Mesendoderm (in vitro differentiated cells): ENCODE data around the gene UMODL1.

Experiments
- DNase-seq: peaks from one replicate; pipeline ENCODE4 v3.0.0; 2013
- H2AK5ac ChIP-seq: 2 replicates; pipeline ENCODE4 v1.6.1; 2013; ENCODE audit warnings: low read length, inconsistent platforms
- H2BK120ac ChIP-seq: 2 replicates; pipeline ENCODE4 v1.6.1; 2013; ENCODE audit warnings: low read depth, mild to moderate bottlenecking, low read length, moderate library complexity, mixed read lengths
- H2BK15ac ChIP-seq: replicated peaks from 2 replicates; pipeline ENCODE4 v1.6.1; 2013; ENCODE audit warnings: low read depth, mild to moderate bottlenecking, moderate library complexity
- H2BK5ac ChIP-seq: 2 replicates; pipeline ENCODE4 v1.6.1; 2013; ENCODE audit warnings: low read length, inconsistent platforms
- H3K18ac ChIP-seq: 2 replicates; pipeline ENCODE4 v1.6.1; 2013; ENCODE audit warnings: mild to moderate bottlenecking, low read length, mixed read lengths
- H3K23ac ChIP-seq: one replicate; pipeline ENCODE4 v1.6.1; 2013; ENCODE audit warnings: low read length
- H3K27ac ChIP-seq: 2 replicates; pipeline ENCODE4 v1.5.1; 2013; ENCODE audit warnings: low read depth, mild to moderate bottlenecking, inconsistent platforms, low read length, moderate library complexity
- H3K27me3 ChIP-seq: 2 replicates; pipeline ENCODE4 v1.6.1; 2013; ENCODE audit warnings: low read length, control low read depth, mild to moderate bottlenecking, inconsistent platforms; ENCODE audit not compliant: insufficient read depth, poor library complexity
- H3K36me3 ChIP-seq: 2 replicates; pipeline ENCODE4 v1.6.1; 2013; ENCODE audit warnings: low read length, inconsistent platforms; ENCODE audit not compliant: control insufficient read depth, insufficient read depth
- H3K4ac ChIP-seq: one replicate; pipeline ENCODE4 v1.6.1; 2013; ENCODE audit warnings: low read depth, mild to moderate bottlenecking, low read length, moderate library complexity
- H3K4me1 ChIP-seq: 2 replicates; pipeline ENCODE4 v1.6.1; 2013; ENCODE audit warnings: low read depth, low read length, inconsistent platforms; ENCODE audit not compliant: control insufficient read depth
- H3K4me2 ChIP-seq: 2 replicates; pipeline ENCODE4 v1.6.1; 2013; ENCODE audit warnings: low read length
- H3K4me3 ChIP-seq: 2 replicates; pipeline ENCODE4 v1.5.1; 2013; ENCODE audit warnings: mild to moderate bottlenecking, low read length
- H3K56ac ChIP-seq: one replicate; pipeline ENCODE4 v1.6.1; 2013; ENCODE audit warnings: low read length
- H3K79me1 ChIP-seq: 2 replicates; pipeline ENCODE4 v1.6.1; 2013; ENCODE audit warnings: low read length, inconsistent platforms
- H3K79me2 ChIP-seq: 2 replicates; pipeline ENCODE4 v1.6.1; 2013; ENCODE audit warnings: mild to moderate bottlenecking, low read length; ENCODE audit not compliant: control insufficient read depth, insufficient read depth
- H3K9ac ChIP-seq: 2 replicates; pipeline ENCODE4 v1.6.1; 2013; ENCODE audit warnings: low read length, inconsistent platforms
- H4K5ac ChIP-seq: one replicate; pipeline ENCODE4 v1.6.1; 2013; ENCODE audit warnings: low read length
- H4K8ac ChIP-seq: one replicate; pipeline ENCODE4 v1.6.1; 2013; ENCODE audit warnings: low read depth, mild to moderate bottlenecking, control low read depth, low read length, moderate library complexity
- WGBS: extraction: QIAGEN DNeasy Blood & Tissue Kit; methylation state at CpG from one replicate; pipeline ENCODE4 v1.1.7; 2013; ENCODE audit warnings: low lambda C conversion rate, missing lambda C conversion rate; ENCODE audit not compliant: insufficient coverage; ENCODE audit errors: extremely low coverage; 5-methylcytosine and 5-hydroxymethylcytosine counted together

Gene UMODL1

GRCh38 chr21:42025376-42026081 lies 45.6 kb upstream of the UMODL1 start:
- no peaks in the 10 kb centered on the region for H3K27me3 ChIP-seq
- no peak overlapping the region for H3K4ac ChIP-seq
- H3K4me3 ChIP-seq, result no peak overlapping the region
- no peak overlapping the region for H2AK5ac ChIP-seq
- no peak overlapping the region for H4K8ac ChIP-seq
- WGBS, result no CpG with 5 or more reads among the region's 12 CpGs
- no peak overlapping the region for H3K4me2 ChIP-seq
- H2BK15ac ChIP-seq, result no peak overlapping the region
- H3K56ac ChIP-seq, result no peak overlapping the region
- H4K5ac ChIP-seq, result no peak overlapping the region
- H2BK120ac ChIP-seq, result no peak overlapping the region
- H3K79me1 ChIP-seq, result no peaks in the 10 kb centered on the region
- no peak overlapping the region for H2BK5ac ChIP-seq
- no peak overlapping the region for H3K27ac ChIP-seq
- no peak overlapping the region for H3K23ac ChIP-seq
- no peak overlapping the region for H3K9ac ChIP-seq
- no peaks in the 10 kb centered on the region for H3K4me1 ChIP-seq
- H3K18ac ChIP-seq, result no peak overlapping the region
- H3K36me3 ChIP-seq, result no peaks in the 10 kb centered on the region
- no peak for DNase-seq
- no peaks in the 10 kb centered on the region for H3K79me2 ChIP-seq

- Histone ChIP-seq H2BK5ac (no peak overlapping the region), H3K27ac (no peak overlapping the region), H2AK5ac (no peak overlapping the region), H3K23ac (no peak overlapping the region), H3K27me3 (no peaks in the 10 kb centered on the region), H2BK120ac (no peak overlapping the region), H3K9ac (no peak overlapping the region), H4K5ac (no peak overlapping the region), H3K79me1 (no peaks in the 10 kb centered on the region), H3K79me2 (no peaks in the 10 kb centered on the region), H3K18ac (no peak overlapping the region), H3K4ac (no peak overlapping the region), H4K8ac (no peak overlapping the region), H3K4me3 (no peak overlapping the region), H3K36me3 (no peaks in the 10 kb centered on the region), H3K4me1 (no peaks in the 10 kb centered on the region), H3K56ac (no peak overlapping the region), H2BK15ac (no peak overlapping the region), H3K4me2 (no peak overlapping the region)
- WGBS, result no CpG with 5 or more reads among the region's 9 CpGs
- no peak for DNase-seq
Observed at GRCh38 chr21:42026082-42026435, 45.1 kb upstream of the UMODL1 start.

- Histone ChIP-seq H4K5ac (no peak overlapping the region), H3K36me3 (no peaks in the 10 kb centered on the region), H3K27ac (no peak overlapping the region), H2BK15ac (no peak overlapping the region), H3K18ac (no peak overlapping the region), H3K79me2 (no peaks in the 10 kb centered on the region), H2BK5ac (no peak overlapping the region), H3K9ac (no peak overlapping the region), H3K4ac (no peak overlapping the region), H2BK120ac (no peak overlapping the region), H3K4me3 (no peak overlapping the region), H3K79me1 (no peaks in the 10 kb centered on the region), H2AK5ac (no peak overlapping the region), H3K4me2 (no peak overlapping the region), H3K4me1 (no peaks in the 10 kb centered on the region), H4K8ac (no peak overlapping the region), H3K56ac (no peak overlapping the region), H3K23ac (no peak overlapping the region), H3K27me3 (no peaks in the 10 kb centered on the region)
- 100% methylated on average over 5 of the region's 6 CpGs for WGBS
- DNase-seq, result no peak
Observed at GRCh38 chr21:42027085-42027821, 43.9 kb upstream of the UMODL1 start.

GRCh38 chr21:42027822-42028765 lies 43.0 kb upstream of the UMODL1 start:
- WGBS, result no CpG with 5 or more reads among the region's 26 CpGs
- Histone ChIP-seq H3K4me1 (no peaks in the 10 kb centered on the region), H2BK120ac (no peak overlapping the region), H3K4ac (no peak overlapping the region), H3K4me3 (no peak overlapping the region), H3K23ac (no peak overlapping the region), H3K36me3 (no peaks in the 10 kb centered on the region), H4K8ac (no peak overlapping the region), H3K27me3 (no peaks in the 10 kb centered on the region), H2BK5ac (no peak overlapping the region), H3K18ac (no peak overlapping the region), H3K79me2 (no peaks in the 10 kb centered on the region), H3K4me2 (no peak overlapping the region), H3K9ac (no peak overlapping the region), H4K5ac (no peak overlapping the region), H2BK15ac (no peak overlapping the region), H3K56ac (no peak overlapping the region), H3K79me1 (no peaks in the 10 kb centered on the region), H3K27ac (no peak overlapping the region), H2AK5ac (no peak overlapping the region)
- no peak for DNase-seq

- H3K18ac ChIP-seq, result no peak overlapping the region
- no peak overlapping the region for H2BK5ac ChIP-seq
- H3K4ac ChIP-seq, result no peak overlapping the region
- H4K5ac ChIP-seq, result no peak overlapping the region
- no peak for DNase-seq
- H4K8ac ChIP-seq, result no peak overlapping the region
- H3K27ac ChIP-seq, result no peak overlapping the region
- no peak overlapping the region for H3K56ac ChIP-seq
- H2AK5ac ChIP-seq, result no peak overlapping the region
- H3K9ac ChIP-seq, result no peak overlapping the region
- H2BK120ac ChIP-seq, result no peak overlapping the region
- H3K27me3 ChIP-seq, result no peaks in the 10 kb centered on the region
- H3K23ac ChIP-seq, result no peak overlapping the region
- no peaks in the 10 kb centered on the region for H3K79me2 ChIP-seq
- H3K4me1 ChIP-seq, result no peaks in the 10 kb centered on the region
- no CpG with 5 or more reads among the region's 9 CpGs for WGBS
- no peaks in the 10 kb centered on the region for H3K36me3 ChIP-seq
- no peak overlapping the region for H3K4me3 ChIP-seq
- no peak overlapping the region for H3K4me2 ChIP-seq
- no peaks in the 10 kb centered on the region for H3K79me1 ChIP-seq
- H2BK15ac ChIP-seq, result no peak overlapping the region
Observed at GRCh38 chr21:42028766-42029425, 42.2 kb upstream of the UMODL1 start.
